ENCODE data around the gene ABO. TPM values are rescaled to one million over a fixed set of nuclear protein-coding genes. Genes with fewer than 3 reads are reported as not detected.
A peak's percentile ranks its signal among the peaks of the same experiment; 100 is the strongest.

Gene ABO
- total and polyA plus RNA-seq, 9 of the 15 experiments (the other 6 are each of a cell fraction or from before 2014, with no cell fraction given), result 5.0 to 21.9 (median 11.9) TPM

- TF ChIP-seq ZNF3 (CRISPR knock-in tag; IDR thresholded peaks at IDR 0.05) (no peak), ERF (CRISPR knock-in tag; IDR thresholded peaks at IDR 0.05) (no peak), NUFIP1 (IDR thresholded peaks at IDR 0.05; ENCODE audit: partially characterized antibody) (no peak), LCOR (CRISPR knock-in tag; IDR thresholded peaks at IDR 0.05) (no peak), ZNF41 (CRISPR knock-in tag; conservative IDR thresholded peaks at IDR 0.05) (no peak), SRSF9 (IDR thresholded peaks at IDR 0.05; ENCODE audit: borderline replicate concordance, low read depth, low read length) (no peak), NFE2L1 (tag; IDR thresholded peaks at IDR 0.05; ENCODE audit: borderline replicate concordance, low read depth) (no peak), RB1 (IDR thresholded peaks at IDR 0.05; ENCODE audit: low read depth) (no peak), ZBTB8A (IDR thresholded peaks at IDR 0.05; ENCODE audit: partially characterized antibody) (no peak), YBX1 (IDR thresholded peaks at IDR 0.05) (no peak), ARHGAP35 (IDR thresholded peaks at IDR 0.05; ENCODE audit: partially characterized antibody) (no peak), GMEB1 (CRISPR knock-in tag; IDR thresholded peaks at IDR 0.05) (no peak), CREB3 (tag; conservative IDR thresholded peaks at IDR 0.05; ENCODE audit: low read depth) (0 out of 2 replicates have a peak, but pooled peaks have one; percentile 65), SLC30A9 (CRISPR knock-in tag; IDR thresholded peaks at IDR 0.05) (no peak), ATF7 (IDR thresholded peaks at IDR 0.05) (no peak), ZBTB17 (CRISPR knock-in tag; IDR thresholded peaks at IDR 0.05) (0 out of 2 replicates have a peak, but pooled peaks have one; percentile 32), ILK (tag; IDR thresholded peaks at IDR 0.05; ENCODE audit: borderline replicate concordance, low read depth) (no peak), FOXM1 (IDR thresholded peaks at IDR 0.05; ENCODE audit: low read depth) (no peak), FOXM1 (CRISPR knock-in tag; IDR thresholded peaks at IDR 0.05; ENCODE audit: low read depth) (no peak)
- TF ChIP-seq, protein P1, sequence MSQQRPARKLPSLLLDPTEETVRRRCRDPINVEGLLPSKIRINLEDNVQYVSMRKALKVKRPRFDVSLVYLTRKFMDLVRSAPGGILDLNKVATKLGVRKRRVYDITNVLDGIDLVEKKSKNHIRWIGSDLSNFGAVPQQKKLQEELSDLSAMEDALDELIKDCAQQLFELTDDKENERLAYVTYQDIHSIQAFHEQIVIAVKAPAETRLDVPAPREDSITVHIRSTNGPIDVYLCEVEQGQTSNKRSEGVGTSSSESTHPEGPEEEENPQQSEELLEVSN (IDR thresholded peaks at IDR 0.05; ENCODE audit: borderline replicate concordance in 1 of 2, extremely low read depth in 1 of 2, insufficient read depth in 1 of 2, insufficient read length in 1 of 2, low read depth in 1 of 2, low read length in 1 of 2, poor library complexity in 1 of 2, severe bottlenecking in 1 of 2), result no peak
- TF ChIP-seq, protein P2, sequence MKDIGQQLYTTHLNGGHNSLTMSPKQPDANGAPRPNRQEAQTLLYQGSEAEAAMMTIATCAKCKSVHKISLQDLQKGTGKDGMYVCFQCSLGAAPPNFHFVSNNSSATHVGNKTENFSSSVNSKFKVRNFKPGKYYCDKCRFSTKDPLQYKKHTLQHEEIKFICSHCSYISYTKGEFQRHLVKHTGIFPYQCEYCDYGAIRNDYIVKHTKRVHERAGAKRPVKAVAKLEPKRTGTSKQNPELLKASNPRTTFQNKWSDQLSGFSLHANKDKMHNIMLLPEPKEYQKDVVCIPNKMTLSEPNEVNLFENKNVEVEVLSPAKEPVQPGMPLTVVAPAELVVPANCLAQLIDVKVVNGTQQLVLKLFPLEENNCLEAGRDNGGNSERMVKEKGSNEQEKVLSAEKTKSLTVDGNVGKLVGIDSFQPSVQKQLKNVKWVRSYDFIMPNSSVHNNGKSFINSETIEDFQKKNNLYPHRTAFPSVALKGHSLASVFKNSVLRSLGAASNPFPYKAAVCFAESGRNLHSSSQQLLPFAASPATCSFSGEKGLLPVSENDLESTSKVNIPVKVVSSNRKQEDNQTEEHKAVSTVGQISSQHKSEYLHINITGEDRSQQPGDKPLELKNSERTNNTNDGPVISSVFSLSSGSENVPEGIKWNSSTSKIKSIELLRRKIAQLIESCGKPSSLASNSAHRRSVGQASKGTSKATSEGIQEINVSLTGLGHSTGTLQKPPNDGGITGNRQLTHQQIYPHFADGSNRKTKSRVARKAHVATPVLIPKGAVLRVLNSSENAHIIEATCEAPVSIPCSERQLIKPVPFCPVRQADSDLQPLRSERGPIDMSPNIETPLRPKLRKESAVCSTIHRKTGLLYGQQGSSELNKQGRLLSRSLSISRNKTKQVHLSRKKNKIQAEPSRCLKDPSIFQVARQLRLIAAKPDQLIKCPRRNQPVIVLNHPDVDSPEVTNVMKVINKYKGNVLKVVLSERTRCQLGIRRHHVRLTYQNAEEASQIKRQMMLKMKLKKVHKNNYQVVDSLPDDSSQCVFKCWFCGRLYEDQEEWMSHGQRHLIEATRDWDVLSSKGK (CRISPR knock-in tag; IDR thresholded peaks at IDR 0.05), result no peak
Observed at GRCh38 chr9:133268335-133269056, 6.5 kb downstream of the ABO start (continued).

Measured in K562 (cell line).